Activated T-helper 1 cell treated with anti-CD3 and anti-CD28 coated beads, Interleukin-2, amount 50 U/mL, for 16 hours (primary cell): Measurements from ENCODE around the gene FOSB.
A peak's percentile ranks its signal among the peaks of the same experiment; 100 is the strongest.

ENCODE experiments used
- DNase-seq, 2 donors: peaks; one replicate each; pipeline ENCODE4 v3.0.0-alpha.2; 2020; ENCODE audit warnings: low read depth in 1 of 2, low spot score in 1 of 2

Gene FOSB

GRCh38 chr19:45442408-45442777, 25.4 kb upstream of the FOSB start:
- no peak for DNase-seq

- DNase-seq: no peak
These were observed 24.9 kb upstream of the FOSB start for GRCh38 chr19:45442778-45443461.

- peak in 1 of 2 donors; percentile 30 for DNase-seq
These were observed 24.1 kb upstream of the FOSB start for GRCh38 chr19:45443462-45444317.

- DNase-seq: peak; percentile 49 to 71
These were observed 23.3 kb upstream of the FOSB start for GRCh38 chr19:45444318-45445041.

- DNase-seq: no peak
These were observed 22.7 kb upstream of the FOSB start for GRCh38 chr19:45445139-45445538.

- DNase-seq: no peak
These were observed 21.5 kb upstream of the FOSB start for GRCh38 chr19:45446295-45446694.

- DNase-seq: no peak
These were observed 20.9 kb upstream of the FOSB start for GRCh38 chr19:45446944-45447343.

- DNase-seq: no peak
These were observed 19.4 kb upstream of the FOSB start for GRCh38 chr19:45448425-45448756.

GRCh38 chr19:45448887-45449299, 18.9 kb upstream of the FOSB start:
- DNase-seq: no peak

- no peak for DNase-seq
These were observed 17.8 kb upstream of the FOSB start for GRCh38 chr19:45450012-45450333.

- DNase-seq: no peak
These were observed 16.5 kb upstream of the FOSB start for GRCh38 chr19:45451131-45451849.

- DNase-seq: no peak
These were observed 15.9 kb upstream of the FOSB start for GRCh38 chr19:45451850-45452387.

- peak in 1 of 2 donors; percentile 53 for DNase-seq
These were observed 11.9 kb upstream of the FOSB start for GRCh38 chr19:45455707-45456499.

- no peak for DNase-seq
These were observed 11.3 kb upstream of the FOSB start for GRCh38 chr19:45456500-45456815.

GRCh38 chr19:45457776-45458175, 10.0 kb upstream of the FOSB start:
- no peak for DNase-seq

GRCh38 chr19:45460807-45461347, 6.9 kb upstream of the FOSB start:
- no peak for DNase-seq

GRCh38 chr19:45462174-45462573, 5.6 kb upstream of the FOSB start:
- DNase-seq: no peak

- DNase-seq: no peak
These were observed 4.6 kb upstream of the FOSB start for GRCh38 chr19:45463241-45463640.

- DNase-seq: no peak
These were observed 3.5 kb upstream of the FOSB start for GRCh38 chr19:45464274-45464673.

GRCh38 chr19:45464852-45465441, 2.8 kb upstream of the FOSB start:
- no peak for DNase-seq
